Activated CD4-positive, alpha-beta T cell treated with anti-CD3 and anti-CD28 coated beads, Interleukin-2, amount 10 ng/mL, durations not matched to agents 24 days and 14 days (primary cell): ENCODE results near the gene IGSF5. TPM values are rescaled to one million over a fixed set of nuclear protein-coding genes. Genes with fewer than 3 reads are reported as not detected.

Experiments used
- DNase-seq: peaks from one replicate; pipeline ENCODE4 v3.0.0; 2022
- H3K27ac Mint-ChIP-seq: one replicate; pipeline ENCODE4 v1.8.0; 2022; ENCODE audit warnings: mild to moderate bottlenecking, mixed read lengths
- H3K27me3 Mint-ChIP-seq: one replicate; pipeline ENCODE4 v1.8.0; 2022; ENCODE audit warnings: mixed read lengths
- H3K36me3 Mint-ChIP-seq: one replicate; pipeline ENCODE4 v1.8.0; 2022; ENCODE audit warnings: low read depth, mild to moderate bottlenecking, mixed read lengths
- H3K4me1 Mint-ChIP-seq: one replicate; pipeline ENCODE4 v1.8.0; 2021; ENCODE audit warnings: mixed read lengths
- H3K4me3 Mint-ChIP-seq: one replicate; pipeline ENCODE4 v1.8.0; 2022; ENCODE audit warnings: mild to moderate bottlenecking, moderate library complexity, mixed read lengths
- H3K9me3 Mint-ChIP-seq: one replicate; pipeline ENCODE4 v1.8.0; 2021; ENCODE audit warnings: mixed read lengths
- intact Hi-C: fragments of 100-400 bp; cut with micrococcal nuclease; formaldehyde crosslinking; loops from one replicate; pipeline ENCODE4 v1.15.1; 2023
- total RNA-seq: library from RNA; stranded (reverse); gene quantifications from 2 replicates; pipeline ENCODE4 v1.2.3, GENCODE V29; 2022

The IGSF5 gene
- total RNA-seq, 1 donor from 2014 or later: not detected

- no peaks in the 10 kb centered on the region for H3K36me3 Mint-ChIP-seq
- no peak for DNase-seq
- H3K4me3 Mint-ChIP-seq: no peak overlapping the region
Observed at GRCh38 chr21:39812983-39813382, 68.0 kb downstream of the IGSF5 start.

GRCh38 chr21:39818557-39818956 lies 73.6 kb downstream of the IGSF5 start:
- Mint-ChIP-seq H3K36me3 (no peaks in the 10 kb centered on the region), H3K27ac (no peak overlapping the region), H3K9me3 (no peaks in the 10 kb centered on the region), H3K4me3 (no peak overlapping the region), H3K27me3 (no peaks in the 10 kb centered on the region), H3K4me1 (no peaks in the 10 kb centered on the region)
- intact Hi-C loops: no loop called here
- no peak for DNase-seq

More at GRCh38 chr21:39812983-39813382, 68.0 kb downstream of the IGSF5 start:
- intact Hi-C loops: no loop called here
- Mint-ChIP-seq H3K4me1 (no peaks in the 10 kb centered on the region), H3K27ac (no peak overlapping the region), H3K9me3 (no peaks in the 10 kb centered on the region), H3K27me3 (no peaks in the 10 kb centered on the region)

- DNase-seq: no peak
- H3K27me3 Mint-ChIP-seq: no peaks in the 10 kb centered on the region
- no peaks in the 10 kb centered on the region for H3K36me3 Mint-ChIP-seq
- H3K27ac Mint-ChIP-seq: no peak overlapping the region
- no peaks in the 10 kb centered on the region for H3K4me1 Mint-ChIP-seq
- H3K4me3 Mint-ChIP-seq: no peak overlapping the region
- intact Hi-C loops: no loop called here
- peaks cover 6% of the 10 kb centered on the region for H3K9me3 Mint-ChIP-seq
Observed at GRCh38 chr21:39822042-39822441, 77.1 kb downstream of the IGSF5 start.

- H3K4me1 Mint-ChIP-seq: no peaks in the 10 kb centered on the region
- DNase-seq: no peak
- H3K9me3 Mint-ChIP-seq: peaks cover 6% of the 10 kb centered on the region
- H3K27ac Mint-ChIP-seq: no peak overlapping the region
- no peaks in the 10 kb centered on the region for H3K27me3 Mint-ChIP-seq
- H3K36me3 Mint-ChIP-seq: no peaks in the 10 kb centered on the region
- no peak overlapping the region for H3K4me3 Mint-ChIP-seq
- intact Hi-C loops: no loop called here
Observed at GRCh38 chr21:39825250-39825649, 80.3 kb downstream of the IGSF5 start.

GRCh38 chr21:39834543-39834942 lies 89.6 kb downstream of the IGSF5 start:
- H3K9me3 Mint-ChIP-seq: no peaks in the 10 kb centered on the region
- intact Hi-C loops: no loop called here
- H3K4me1 Mint-ChIP-seq: no peaks in the 10 kb centered on the region
- no peak overlapping the region for H3K4me3 Mint-ChIP-seq
- no peak for DNase-seq
- no peaks in the 10 kb centered on the region for H3K36me3 Mint-ChIP-seq
- no peaks in the 10 kb centered on the region for H3K27me3 Mint-ChIP-seq
- H3K27ac Mint-ChIP-seq: no peak overlapping the region

GRCh38 chr21:39837861-39838359 lies 92.9 kb downstream of the IGSF5 start:
- no peak overlapping the region for H3K4me3 Mint-ChIP-seq
- no peak for DNase-seq
- no peaks in the 10 kb centered on the region for H3K27me3 Mint-ChIP-seq
- H3K36me3 Mint-ChIP-seq: no peaks in the 10 kb centered on the region
- H3K4me1 Mint-ChIP-seq: no peaks in the 10 kb centered on the region
- intact Hi-C loops: no loop called here
- no peak overlapping the region for H3K27ac Mint-ChIP-seq
- H3K9me3 Mint-ChIP-seq: no peaks in the 10 kb centered on the region

DNA sequence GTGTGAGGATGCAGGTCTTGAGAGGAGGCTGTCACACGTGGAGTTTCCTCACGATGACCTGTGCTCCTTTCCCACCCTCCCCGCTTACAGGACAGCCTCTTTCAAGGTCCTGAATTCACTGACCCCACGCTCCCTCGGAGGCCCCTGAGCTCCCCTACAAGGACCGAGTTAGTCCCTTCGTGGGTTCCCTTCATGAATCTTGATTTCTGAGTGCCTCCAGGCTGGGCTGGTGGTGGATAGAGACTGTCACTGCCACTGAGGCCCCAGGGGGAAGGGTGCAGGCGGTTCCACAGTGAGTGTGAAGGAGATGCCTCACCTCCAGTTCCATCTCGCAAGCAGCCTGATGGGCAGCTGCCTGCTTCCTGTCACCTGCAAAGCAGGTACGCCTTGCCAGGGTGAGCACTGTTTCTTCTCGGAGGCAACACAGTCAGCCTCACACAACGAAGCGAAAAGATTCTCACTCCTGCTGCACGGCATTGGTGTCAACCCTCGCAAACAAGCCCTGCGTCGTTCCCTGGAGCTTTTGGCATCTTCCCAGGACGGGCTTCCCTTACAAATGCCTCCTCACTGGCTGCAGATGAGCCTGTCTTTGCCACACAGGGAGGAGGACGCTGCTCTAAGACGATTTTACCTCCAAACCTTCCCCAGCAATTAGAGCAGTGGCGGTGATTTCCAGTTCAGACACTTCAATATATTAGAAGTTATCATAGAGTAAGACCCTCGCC lies 95.6 kb downstream of the IGSF5 start:
- Mint-ChIP-seq H3K4me3 (no peak overlapping the region), H3K9me3 (no peaks in the 10 kb centered on the region), H3K4me1 (no peaks in the 10 kb centered on the region), H3K36me3 (no peaks in the 10 kb centered on the region), H3K27ac (no peak overlapping the region), H3K27me3 (no peaks in the 10 kb centered on the region)
- no peak for DNase-seq
- intact Hi-C loops: no loop called here

DNA sequence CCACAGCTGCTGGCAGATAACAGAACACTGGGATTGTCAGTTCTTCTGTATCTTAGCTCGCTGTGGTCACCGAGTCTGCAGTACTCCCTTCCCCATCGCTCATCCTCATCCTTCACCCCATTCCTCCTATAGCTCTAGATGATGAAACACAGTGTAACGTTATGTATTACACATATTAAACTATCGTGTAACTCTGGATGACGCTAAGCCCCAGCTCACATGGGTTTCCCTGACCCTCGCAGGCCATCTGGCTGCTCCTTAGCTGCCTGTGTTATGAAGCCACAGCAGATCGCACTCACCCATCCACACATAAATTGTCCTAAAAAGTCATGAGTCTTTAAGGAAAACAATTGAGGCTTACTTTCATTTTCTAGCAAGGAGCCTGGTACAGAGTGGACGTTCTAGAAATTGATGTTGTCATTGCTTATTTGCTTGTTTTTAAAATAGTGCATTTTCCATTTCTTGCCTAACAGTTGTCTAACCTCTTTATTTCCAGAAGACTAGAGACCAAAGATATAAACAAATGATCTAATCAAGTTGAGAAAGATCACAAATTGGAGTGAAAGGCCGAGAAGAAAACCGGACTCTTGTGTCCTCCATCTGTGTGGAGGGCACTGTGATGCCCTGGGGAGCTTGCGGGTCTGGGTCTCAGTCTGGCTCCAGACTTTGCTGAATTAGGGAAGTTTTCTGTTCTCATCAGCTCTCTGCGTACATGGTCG lies 97.9 kb downstream of the IGSF5 start:
- intact Hi-C loops: no loop called here
- Mint-ChIP-seq H3K4me1 (no peaks in the 10 kb centered on the region), H3K9me3 (no peaks in the 10 kb centered on the region), H3K27ac (no peak overlapping the region), H3K27me3 (no peaks in the 10 kb centered on the region), H3K4me3 (no peak overlapping the region), H3K36me3 (no peaks in the 10 kb centered on the region)
- no peak for DNase-seq

GRCh38 chr21:39843483-39843882 lies 98.5 kb downstream of the IGSF5 start:
- no peaks in the 10 kb centered on the region for H3K4me1 Mint-ChIP-seq
- no peak overlapping the region for H3K4me3 Mint-ChIP-seq
- H3K27me3 Mint-ChIP-seq: no peaks in the 10 kb centered on the region
- no peak overlapping the region for H3K27ac Mint-ChIP-seq
- no peaks in the 10 kb centered on the region for H3K9me3 Mint-ChIP-seq
- DNase-seq: no peak
- intact Hi-C loops: no loop called here
- no peaks in the 10 kb centered on the region for H3K36me3 Mint-ChIP-seq

GRCh38 chr21:39843916-39844315 lies 98.9 kb downstream of the IGSF5 start:
- no peaks in the 10 kb centered on the region for H3K4me1 Mint-ChIP-seq
- intact Hi-C loops: no loop called here
- DNase-seq: no peak
- H3K9me3 Mint-ChIP-seq: no peaks in the 10 kb centered on the region
- no peak overlapping the region for H3K27ac Mint-ChIP-seq
- no peak overlapping the region for H3K4me3 Mint-ChIP-seq
- H3K36me3 Mint-ChIP-seq: no peaks in the 10 kb centered on the region
- no peaks in the 10 kb centered on the region for H3K27me3 Mint-ChIP-seq

DNA sequence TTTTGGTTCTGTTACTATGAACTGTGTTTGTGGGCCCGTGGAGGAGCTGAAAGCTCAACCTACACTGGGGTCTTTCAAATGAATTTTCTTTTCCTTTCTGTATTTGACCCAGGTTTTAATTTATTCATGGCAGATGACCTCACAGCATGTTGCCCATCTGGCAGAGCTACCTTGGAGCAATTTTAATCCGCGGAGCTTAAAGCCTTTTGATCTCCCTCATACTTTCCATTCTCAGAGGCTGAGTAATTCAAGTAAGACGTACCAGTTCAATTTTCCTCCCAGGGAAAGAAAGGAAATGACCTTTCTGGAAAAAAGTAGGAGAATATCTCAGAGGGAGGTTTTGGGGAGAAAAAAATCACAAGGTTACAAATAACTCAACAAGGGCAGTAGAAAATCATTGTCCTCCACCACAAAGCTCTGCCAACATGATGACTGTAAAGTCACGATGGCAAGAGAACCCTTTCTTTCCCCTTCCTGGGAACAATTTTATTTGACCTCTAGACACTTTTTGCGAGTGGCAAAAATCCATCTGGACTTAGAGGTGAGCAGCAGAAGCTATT lies 100.7 kb downstream of the IGSF5 start:
- H3K4me3 Mint-ChIP-seq: no peak overlapping the region
- no peaks in the 10 kb centered on the region for H3K36me3 Mint-ChIP-seq
- H3K27me3 Mint-ChIP-seq: no peaks in the 10 kb centered on the region

DNA sequence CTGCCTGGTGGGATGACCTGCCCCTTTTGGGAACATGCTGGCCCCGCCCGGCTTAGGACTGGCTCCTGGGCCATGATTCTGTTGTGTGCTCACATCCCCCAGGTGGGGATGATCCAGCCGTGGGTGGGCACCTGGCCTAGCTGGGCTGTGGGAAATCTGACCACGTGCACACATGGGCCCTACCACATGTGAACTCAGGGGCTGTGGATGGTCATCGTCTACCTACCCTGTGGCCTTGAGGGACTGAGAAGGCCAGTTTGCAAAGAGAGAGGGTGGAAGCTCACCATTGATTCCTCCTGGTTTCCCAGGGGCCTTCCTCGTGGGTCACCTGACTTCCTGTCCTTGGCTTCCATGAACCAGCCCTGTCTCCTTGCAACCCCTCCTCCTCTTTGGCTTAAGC lies 102.9 kb downstream of the IGSF5 start:
- DNase-seq: no peak
- Mint-ChIP-seq H3K27ac (no peak overlapping the region), H3K36me3 (no peaks in the 10 kb centered on the region), H3K9me3 (no peaks in the 10 kb centered on the region), H3K27me3 (no peaks in the 10 kb centered on the region), H3K4me1 (no peaks in the 10 kb centered on the region), H3K4me3 (no peak overlapping the region)
- intact Hi-C loops: no loop called here

More for the DNA sequence above, 100.7 kb downstream of the IGSF5 start:
- no peak for DNase-seq
- Mint-ChIP-seq H3K4me1 (no peaks in the 10 kb centered on the region), H3K27ac (no peak overlapping the region), H3K9me3 (no peaks in the 10 kb centered on the region)
- intact Hi-C loops: no loop called here

DNA sequence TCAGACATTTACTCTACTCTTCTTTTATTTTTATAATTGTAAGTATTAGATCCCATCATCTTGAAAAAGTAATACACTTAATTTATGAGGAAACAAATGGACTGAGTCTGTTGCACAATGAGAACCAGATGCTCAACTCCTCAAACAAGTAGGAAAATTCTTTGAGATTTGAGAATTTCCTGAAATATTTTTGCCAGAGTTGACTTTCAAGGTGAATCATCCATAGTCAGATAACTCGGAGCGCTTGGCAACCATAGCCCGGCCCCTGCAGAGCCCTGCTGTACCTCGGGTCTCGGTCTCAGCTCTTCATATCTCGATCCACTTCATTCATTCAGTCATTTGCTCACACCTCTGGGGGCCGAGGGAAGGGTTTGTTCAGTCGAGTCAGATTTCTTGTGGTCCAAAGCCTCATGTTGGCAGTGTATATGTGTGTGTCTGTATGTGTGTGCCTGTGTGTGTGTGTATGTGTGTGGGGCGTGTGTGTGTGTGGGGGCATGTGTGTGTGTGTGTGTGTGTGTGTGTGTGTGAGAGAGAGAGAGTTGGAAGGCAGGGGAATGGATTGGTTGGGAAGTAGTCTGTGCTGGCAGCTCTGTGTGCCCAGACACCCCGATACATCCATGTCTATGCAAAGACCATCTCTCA lies 104.2 kb downstream of the IGSF5 start:
- intact Hi-C loops: no loop called here
- no peak overlapping the region for H3K27ac Mint-ChIP-seq
- peaks cover 3% of the 10 kb centered on the region for H3K9me3 Mint-ChIP-seq
- DNase-seq: no peak
- H3K27me3 Mint-ChIP-seq: no peaks in the 10 kb centered on the region
- no peaks in the 10 kb centered on the region for H3K36me3 Mint-ChIP-seq
- H3K4me3 Mint-ChIP-seq: no peak overlapping the region
- H3K4me1 Mint-ChIP-seq: no peaks in the 10 kb centered on the region

- no peaks in the 10 kb centered on the region for H3K36me3 Mint-ChIP-seq
- intact Hi-C loops: no loop called here
- H3K27ac Mint-ChIP-seq: no peak overlapping the region
Observed at GRCh38 chr21:39850333-39850732, 105.3 kb downstream of the IGSF5 start.

More at GRCh38 chr21:39850333-39850732, 105.3 kb downstream of the IGSF5 start:
- Mint-ChIP-seq H3K4me3 (no peak overlapping the region), H3K27me3 (no peaks in the 10 kb centered on the region), H3K9me3 (peaks cover 3% of the 10 kb centered on the region), H3K4me1 (no peaks in the 10 kb centered on the region)
- DNase-seq: no peak
